GM18867 (cell line): ENCODE results near the gene CADM1.
A peak's percentile ranks its signal among the peaks of the same experiment; 100 is the strongest.

ENCODE experiments used
- ATAC-seq: cut with Tn5 transposase; IDR thresholded peaks from one replicate; pipeline ENCODE4 v1.9.1; 2021; ENCODE audit warnings: mild to moderate bottlenecking, moderate library complexity; ENCODE audit not compliant: unreplicated experiment

Gene CADM1

DNA sequence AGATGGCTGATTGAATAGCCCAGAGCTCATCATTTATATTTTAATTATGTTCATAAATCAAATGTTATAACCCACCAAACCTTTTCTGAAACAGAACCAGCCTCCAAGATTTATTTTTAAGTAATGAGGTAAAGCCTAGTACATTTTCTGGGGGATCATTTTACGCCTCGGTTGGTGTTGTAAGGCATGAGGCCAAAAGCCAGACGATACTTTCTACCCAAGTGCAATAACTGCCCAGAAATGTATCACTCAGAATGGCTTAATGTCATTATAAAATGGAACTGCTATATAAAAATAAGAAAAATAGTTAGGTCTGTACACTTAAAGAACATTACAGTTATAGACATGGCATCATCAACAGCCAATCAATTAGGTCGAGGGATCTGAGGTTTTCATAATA, 283.3 kb downstream of the CADM1 start:
- ATAC-seq: no peak

DNA sequence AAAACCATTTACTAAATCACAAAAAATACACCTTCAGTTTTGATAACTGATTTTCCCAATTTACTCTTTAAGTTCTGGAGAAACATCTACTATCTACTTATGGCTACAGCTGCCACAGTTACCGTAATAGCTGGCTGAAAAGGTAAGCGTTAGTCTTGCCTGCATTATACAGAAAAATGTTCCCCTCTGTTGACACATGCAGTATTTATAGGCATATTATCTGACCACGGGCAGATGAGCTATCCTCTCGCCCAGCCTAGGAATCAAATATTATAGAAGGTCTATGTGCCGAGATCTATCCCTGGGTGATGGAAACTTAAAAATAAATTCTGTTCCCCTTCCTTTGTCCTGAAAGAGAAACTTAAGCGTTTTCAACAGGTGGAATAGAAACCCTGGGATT, 283.8 kb downstream of the CADM1 start:
- no peak for ATAC-seq

DNA sequence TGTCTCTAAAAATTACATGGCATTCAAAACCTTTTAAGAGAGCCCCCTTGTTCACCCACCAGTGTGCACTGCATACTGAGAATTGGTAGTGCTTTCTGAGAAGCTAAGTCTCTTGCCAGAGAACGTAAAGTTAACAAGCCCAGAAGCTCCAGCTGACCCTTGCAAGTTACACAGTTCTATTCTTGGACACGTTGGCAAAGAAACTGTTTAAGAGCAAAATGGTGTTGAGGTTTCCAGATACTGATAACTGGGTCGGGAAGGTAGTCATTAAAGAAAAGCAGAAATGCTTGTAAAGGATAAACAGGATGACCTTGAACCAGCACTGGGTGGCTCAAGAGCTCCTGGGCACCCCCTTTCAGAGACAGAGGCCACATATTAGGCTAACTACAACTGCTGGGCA, 284.8 kb downstream of the CADM1 start:
- no peak for ATAC-seq

DNA sequence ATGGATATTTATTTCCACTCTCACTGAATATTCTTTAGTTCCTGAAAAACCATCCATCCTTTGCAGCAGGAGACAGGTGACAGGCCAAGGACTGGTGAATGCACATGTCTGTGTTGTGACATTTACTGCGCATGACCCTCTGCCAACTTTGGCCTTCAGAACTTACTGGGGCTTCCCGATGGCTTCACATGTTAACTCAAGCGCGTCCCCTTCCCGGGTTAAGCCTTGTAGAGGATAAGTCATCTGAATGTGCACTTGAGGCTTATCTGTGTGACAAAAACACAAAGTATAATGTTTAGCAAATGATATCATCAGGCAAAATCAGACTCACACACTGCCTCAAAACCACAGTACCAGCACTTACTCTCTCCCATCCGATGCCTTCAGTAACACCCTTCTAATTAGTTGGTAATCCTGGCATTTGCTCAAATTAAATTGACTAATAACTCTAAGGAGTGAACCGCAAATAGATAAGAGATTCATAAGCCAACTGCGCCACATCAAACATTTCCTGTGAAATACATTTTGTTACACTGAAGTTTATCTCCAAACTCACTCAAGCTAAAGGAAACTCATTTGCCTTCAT, 286.4 kb downstream of the CADM1 start:
- no peak for ATAC-seq

DNA sequence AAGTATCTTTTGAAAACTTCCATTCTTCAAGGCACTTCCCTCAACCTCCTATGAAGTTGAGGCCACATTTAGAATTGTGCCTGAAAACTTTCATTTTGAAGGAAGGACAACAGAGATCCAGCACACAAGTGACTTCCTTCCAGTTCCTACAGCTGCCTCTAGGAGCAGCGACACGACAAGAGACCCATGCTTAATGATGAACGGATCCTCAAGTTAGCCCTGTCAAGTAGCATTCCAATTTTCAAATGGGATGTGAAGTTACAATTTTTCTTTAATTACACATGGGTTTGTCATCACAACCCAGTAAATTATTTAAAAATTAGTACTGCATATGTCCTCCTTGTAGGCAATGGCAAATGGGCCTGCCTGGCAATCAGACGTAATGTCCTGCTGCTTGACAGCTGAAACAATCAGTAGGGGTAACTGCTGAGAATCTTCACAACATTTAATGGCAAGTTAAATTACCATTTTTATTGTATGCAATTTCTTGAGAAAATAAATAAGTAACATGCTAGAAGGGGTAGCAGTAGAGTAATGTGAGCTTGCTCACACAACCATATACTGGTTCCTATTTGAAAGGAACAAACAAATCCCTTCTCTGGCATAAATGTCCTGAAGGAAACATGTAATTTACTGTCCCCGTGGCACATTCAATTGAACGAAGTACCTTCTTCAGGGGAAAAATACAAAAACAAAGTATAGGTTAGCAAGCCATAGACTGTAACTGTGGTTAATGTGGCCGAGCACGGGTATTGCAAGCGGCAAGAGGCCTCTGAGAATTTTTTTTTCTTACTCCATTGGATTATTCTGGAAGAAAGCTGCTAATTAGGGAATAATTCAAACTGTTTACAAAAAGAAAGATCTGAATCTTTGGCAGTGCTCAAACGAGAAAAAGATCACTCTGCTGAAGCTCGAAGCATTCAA, 288.3 kb downstream of the CADM1 start:
- ATAC-seq: no peak

DNA sequence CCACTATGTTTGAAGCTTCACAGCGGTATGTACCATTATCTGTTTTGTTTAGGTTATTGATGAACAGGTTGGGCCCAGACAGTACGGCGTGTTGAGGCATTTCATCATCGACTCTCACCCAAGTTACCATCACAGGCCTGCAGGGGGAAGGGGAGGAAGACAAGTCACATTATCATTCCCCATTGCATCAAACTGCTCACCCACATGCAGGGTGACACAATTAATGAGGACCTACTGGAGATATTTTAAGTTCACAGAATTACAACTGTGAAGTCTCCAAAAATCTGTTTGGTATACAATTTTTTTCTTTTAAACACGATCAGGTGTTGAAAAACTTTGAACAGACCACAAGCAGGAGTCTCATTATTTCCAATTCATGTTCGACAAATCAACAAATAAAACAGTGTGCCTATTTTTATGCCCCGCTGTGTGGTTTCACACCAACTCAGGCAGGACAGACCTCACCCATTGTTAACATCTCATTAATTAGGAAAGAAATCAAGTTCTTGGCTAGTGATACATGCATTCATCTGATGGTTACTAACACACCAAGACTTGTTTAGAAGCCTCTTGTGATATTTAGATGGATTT, 289.5 kb downstream of the CADM1 start:
- no peak for ATAC-seq

DNA sequence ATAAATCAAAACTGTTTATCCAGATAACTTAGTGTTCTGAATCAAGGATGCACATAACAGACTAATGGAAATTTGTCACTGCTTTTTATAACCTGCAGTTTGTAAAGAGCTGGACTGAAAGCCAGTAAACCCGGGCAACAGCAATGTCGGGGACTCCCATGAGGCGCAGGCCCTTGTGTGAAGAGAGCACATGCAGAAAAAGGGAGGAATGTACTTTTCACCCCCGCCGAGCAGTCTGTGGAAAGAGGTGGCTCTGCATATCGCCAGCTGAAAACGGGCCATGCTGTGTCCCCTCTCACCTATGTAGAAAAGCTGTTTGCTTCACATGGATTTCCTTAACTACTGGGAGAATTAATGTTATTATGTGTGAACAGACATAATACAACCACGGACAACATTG, 291.2 kb downstream of the CADM1 start:
- no peak for ATAC-seq

GRCh38 chr11:115208808-115209259, 295.4 kb downstream of the CADM1 start:
- ATAC-seq: no peak

DNA sequence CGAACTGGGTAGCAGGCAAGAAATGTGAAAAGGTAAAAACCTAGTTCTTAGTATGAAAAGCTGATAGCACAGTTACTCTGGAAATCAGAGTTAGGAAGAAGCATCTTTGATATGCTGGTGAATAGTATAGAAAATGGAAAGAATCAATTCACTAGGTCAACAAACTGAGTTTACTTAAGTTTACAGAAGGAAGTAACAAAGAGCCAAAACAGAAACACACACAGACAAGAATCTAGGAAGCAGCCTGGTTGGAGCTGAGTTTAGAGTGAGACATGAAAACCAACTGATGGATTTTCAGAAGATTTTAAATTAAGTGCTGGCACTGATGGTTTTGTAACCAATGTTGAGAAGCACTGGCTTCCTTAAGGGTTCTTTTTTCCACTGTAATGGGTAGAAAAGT, 296.3 kb downstream of the CADM1 start:
- no peak for ATAC-seq

- ATAC-seq: no peak
These were observed 297.0 kb downstream of the CADM1 start for GRCh38 chr11:115207166-115207591.

GRCh38 chr11:115206365-115207022, 297.7 kb downstream of the CADM1 start:
- ATAC-seq: no peak

DNA sequence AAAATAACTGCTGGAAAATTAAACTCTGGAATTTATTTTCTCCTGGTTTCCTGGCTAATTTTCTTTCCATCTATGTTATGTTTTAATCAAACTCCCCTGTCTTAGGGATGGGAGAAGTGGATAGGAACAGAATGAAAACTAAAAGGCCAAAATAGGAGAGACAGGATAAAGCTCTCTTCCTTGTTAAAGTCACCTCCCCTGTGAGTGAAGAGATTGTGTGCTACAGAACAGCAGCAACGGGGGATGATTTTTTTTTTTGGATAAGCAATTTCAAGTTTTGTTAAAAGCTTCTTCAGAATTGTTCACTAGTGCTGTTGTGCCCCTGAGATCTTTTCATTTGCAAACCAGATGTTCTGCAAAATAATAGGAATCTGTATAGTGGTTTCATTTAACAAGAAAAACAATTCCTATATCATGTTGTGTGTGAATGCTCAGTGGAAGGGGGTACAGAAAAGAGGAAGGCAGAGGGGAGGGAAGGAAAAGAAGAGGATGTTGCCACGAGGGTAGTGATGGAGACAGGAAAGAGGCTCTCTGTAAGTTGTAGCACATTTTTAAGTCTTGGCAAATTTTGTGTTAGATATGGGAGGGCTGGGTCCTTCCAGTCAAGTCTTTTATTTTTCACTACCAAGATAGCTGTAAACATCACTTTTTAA, 301.2 kb downstream of the CADM1 start:
- ATAC-seq: no peak

DNA sequence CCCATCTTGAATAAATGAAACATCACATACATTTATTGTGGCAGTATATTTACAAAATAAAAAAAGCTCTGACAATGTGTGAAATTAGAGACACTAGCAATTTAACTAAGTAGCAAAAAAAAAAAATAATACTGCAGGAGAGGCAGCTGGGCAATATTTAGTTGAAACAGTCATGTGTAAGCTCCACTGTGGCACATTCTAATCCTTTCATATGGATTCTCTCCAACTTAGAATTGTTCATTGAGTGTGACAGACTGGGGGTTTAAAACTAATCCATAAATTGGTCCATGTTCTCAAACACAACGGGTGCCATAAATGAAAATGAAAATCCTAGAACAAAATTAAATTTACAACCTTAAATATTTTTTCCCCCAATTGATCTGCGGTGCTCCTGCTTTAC, 302.1 kb downstream of the CADM1 start:
- no peak for ATAC-seq

DNA sequence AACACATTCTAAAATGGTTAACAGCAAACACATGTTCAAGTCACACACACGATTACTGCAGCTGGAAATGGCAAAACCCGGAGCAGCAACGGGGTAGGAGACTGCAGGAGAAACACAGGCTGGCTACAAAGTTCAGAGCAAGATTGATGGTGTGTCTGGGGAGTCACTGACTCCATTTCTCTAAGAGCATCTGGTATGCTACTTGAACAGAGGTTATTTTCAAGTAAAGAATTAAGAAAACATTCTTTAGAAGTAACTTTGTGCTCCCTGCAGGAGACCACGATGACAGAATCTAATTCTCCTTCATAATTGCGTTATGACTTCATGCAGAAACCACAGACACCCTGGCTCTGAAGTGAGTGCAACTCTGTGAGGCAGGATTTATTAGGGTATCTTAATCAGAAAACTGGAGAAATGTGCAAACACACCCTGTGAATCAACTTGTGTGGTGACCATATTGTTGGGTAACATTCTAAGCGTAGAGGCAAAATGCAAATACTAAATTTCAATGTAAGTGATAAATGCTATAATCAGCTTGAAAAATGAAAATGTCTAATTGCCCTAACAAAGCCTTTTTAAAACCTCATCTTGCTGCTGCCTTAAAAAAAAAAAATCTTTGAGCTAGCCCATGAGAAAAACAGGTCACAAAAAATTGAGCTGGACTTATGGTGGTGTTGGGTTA, 303.0 kb downstream of the CADM1 start:
- ATAC-seq: no peak

DNA sequence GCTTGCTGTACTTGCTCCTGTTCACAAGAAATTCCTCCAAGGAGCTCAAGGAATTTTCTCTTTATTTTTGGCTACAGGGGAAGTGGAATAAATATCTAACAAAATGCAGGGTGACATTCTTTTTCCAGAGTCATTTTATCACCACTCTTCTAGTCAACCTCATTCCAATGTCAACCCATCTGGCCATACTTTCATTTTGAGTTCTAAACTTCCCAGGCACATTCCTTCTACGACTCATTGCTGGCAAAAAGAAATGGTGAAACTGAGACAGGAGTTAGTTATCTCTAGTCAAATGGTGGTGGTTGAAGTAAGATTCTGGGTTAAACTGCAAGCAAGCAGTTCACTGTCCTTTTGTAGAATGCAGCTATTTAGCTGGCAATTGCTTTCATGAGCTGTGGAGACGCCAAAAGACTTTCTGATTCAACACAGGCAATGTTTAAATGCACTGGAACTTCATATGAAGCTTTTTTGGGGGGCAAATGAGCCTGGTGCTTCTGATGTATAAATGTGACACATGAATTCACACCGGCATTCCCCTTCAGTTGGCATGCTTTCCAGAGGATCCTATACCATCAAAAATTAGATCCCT, 304.6 kb downstream of the CADM1 start:
- ATAC-seq: no peak

DNA sequence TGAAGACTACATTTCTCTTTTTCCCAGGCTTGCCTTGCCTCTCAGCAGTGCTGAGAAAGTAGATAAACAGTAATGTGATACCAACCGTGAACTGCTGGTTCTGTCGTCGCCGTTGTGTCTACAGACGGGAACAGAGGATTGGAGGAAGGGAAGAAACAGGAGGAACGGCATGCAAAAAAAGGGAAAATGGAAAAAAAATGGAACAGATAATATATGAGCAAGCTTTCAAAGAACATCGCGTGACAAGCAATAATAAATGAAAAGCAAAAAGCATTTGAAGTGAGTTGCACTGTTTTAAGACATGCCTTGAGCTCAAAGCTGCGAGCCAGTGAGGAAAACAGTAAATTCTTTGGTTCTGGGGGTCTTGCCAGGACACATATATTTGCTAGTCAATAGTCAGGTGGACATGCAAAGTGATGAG, 305.9 kb downstream of the CADM1 start:
- ATAC-seq: no peak

GRCh38 chr11:115197433-115197832, 306.8 kb downstream of the CADM1 start:
- ATAC-seq: no peak

DNA sequence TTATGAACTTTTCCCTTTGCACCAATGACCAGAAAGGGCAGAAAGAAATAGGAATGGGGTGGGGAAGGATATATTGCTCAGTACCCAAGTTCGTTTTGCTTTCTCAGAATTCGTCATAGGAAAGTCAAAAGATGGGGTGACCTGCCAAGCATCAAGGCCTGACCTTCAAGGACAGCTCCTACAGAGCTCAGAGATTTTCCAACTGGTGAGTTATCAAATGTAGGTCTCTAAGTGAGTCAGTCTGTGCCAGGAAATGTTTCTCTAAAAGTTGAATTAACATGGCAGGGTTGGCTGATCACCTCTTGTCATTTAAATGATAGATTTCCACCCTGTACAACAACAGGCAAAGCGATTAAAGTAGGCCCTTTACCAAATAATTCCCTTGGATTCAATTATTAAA, 307.2 kb downstream of the CADM1 start:
- no peak for ATAC-seq

DNA sequence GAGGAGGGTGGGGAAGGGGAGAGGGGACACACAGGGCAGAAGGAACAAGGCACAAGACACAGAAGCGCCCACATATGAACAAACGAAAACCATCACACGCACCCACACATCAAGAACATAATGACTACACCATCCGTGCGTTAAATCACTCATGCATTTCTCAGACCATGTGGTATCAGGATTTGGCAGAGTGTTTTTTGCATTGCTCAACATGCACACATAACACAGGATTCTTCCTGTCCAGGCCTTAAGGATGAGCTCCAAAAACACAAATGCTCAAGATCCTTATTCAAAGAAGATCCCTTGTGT, 309.5 kb downstream of the CADM1 start:
- ATAC-seq: peak; percentile 76
